ENCODE results near the gene LRRC4C.

GRCh38 chr11:41074318-41074717 is 385.1 kb downstream of the LRRC4C start:
- TF ChIP-seq EZH2 (IDR thresholded peaks at IDR 0.05; ENCODE audit: borderline replicate concordance, low read depth, low read length, severe bottlenecking) (no peak), CTCF (IDR thresholded peaks at IDR 0.05; ENCODE audit: borderline replicate concordance, extremely low read depth, low read length, poor library complexity, severe bottlenecking) (no peak)
